T-cell (primary cell): ENCODE data around the gene SLC52A3. TPM values are rescaled to one million over a fixed set of nuclear protein-coding genes. Genes with fewer than 3 reads are reported as not detected.

Experiments
- ATAC-seq, 4 experiments: fragments of 200-7000 bp in 3 of 4; fragments of 150-1000 bp in 1 of 4; cut with Tn5 transposase; replicated peaks in 1 of 4; 1 replicate in 3 of 4; 2 replicates in 1 of 4; pipeline ENCODE4 v1.10.0; 2021; ENCODE audit warnings: moderate library complexity in 3 of 4, mild to moderate bottlenecking in 2 of 4, moderate number of reproducible peaks in 1 of 4
- CTCF ChIA-PET, 2 donors: fragments of 300-600 bp; sonication (Branson Sonifier 250); formaldehyde crosslinking; loops; one replicate each; lab custom pipeline; 2022; ENCODE audit warnings: antibody characterized with exemption in 2 of 2; lab: Charles Lee
- POLR2A ChIA-PET, 2 donors: fragments of 300-600 bp; sonication (Branson Sonifier 250); formaldehyde crosslinking; loops; one replicate each; lab custom pipeline; 2022; ENCODE audit warnings: antibody characterized with exemption in 2 of 2; lab: Charles Lee
- DNase-seq, 35 experiments: peaks; one replicate each; pipeline versions ENCODE4 v3.0.0 to v3.0.0-alpha.2; 2013 to 2023
- H3K27ac ChIP-seq: one replicate; pipeline ENCODE4 v1.5.1; 2013; ENCODE audit warnings: low read length
- H3K27me3 ChIP-seq, 2 experiments: replicated peaks in 1 of 2; 1 replicate in 1 of 2; 2 replicates in 1 of 2; pipeline versions ENCODE4 v1.6.1 to v1.7.0; 2013; ENCODE audit warnings: low read length in 1 of 2, mixed read lengths in 1 of 2; ENCODE audit not compliant: control insufficient read depth in 2 of 2, insufficient read depth in 2 of 2; ENCODE audit errors: extremely low read depth in 1 of 2
- H3K36me3 ChIP-seq, 2 donors: 1 replicate in 1 of 2; 2 replicates in 1 of 2; pipeline versions ENCODE4 v1.6.1 to v1.7.0; 2013; ENCODE audit warnings: low read length in 1 of 2; ENCODE audit not compliant: control insufficient read depth in 2 of 2, insufficient read depth in 1 of 2; ENCODE audit errors: extremely low read depth in 1 of 2
- H3K4me1 ChIP-seq, 2 experiments: 1 replicate in 1 of 2; 2 replicates in 1 of 2; pipeline versions ENCODE4 v1.6.1 to v1.7.0; 2013; ENCODE audit warnings: low read length in 2 of 2, mixed read lengths in 1 of 2; ENCODE audit not compliant: insufficient read depth in 2 of 2, control insufficient read depth in 1 of 2; ENCODE audit errors: extremely low read depth in 1 of 2
- H3K4me3 ChIP-seq, 2 donors: 1 replicate in 1 of 2; 2 replicates in 1 of 2; pipeline versions ENCODE4 v1.5.1 to v1.7.0; 2013; ENCODE audit warnings: mild to moderate bottlenecking in 2 of 2, low read length in 1 of 2, moderate library complexity in 1 of 2; ENCODE audit not compliant: control insufficient read depth in 1 of 2; ENCODE audit errors: extremely low read depth in 1 of 2
- H3K9me3 ChIP-seq: 2 replicates; pipeline ENCODE4 v1.7.0; 2013
- H3K27ac Mint-ChIP-seq, 2 donors: one replicate each; pipeline ENCODE4 v1.8.0; 2020 to 2021; ENCODE audit warnings: mild to moderate bottlenecking in 2 of 2, mixed read lengths in 2 of 2
- H3K27me3 Mint-ChIP-seq, 2 donors: one replicate each; pipeline ENCODE4 v1.8.0; 2021 to 2022; ENCODE audit warnings: mixed read lengths in 2 of 2
- H3K36me3 Mint-ChIP-seq: one replicate; pipeline ENCODE4 v1.8.0; 2021; ENCODE audit warnings: mixed read lengths
- H3K4me1 Mint-ChIP-seq, 3 donors: one replicate each; pipeline ENCODE4 v1.8.0; 2020 to 2022; ENCODE audit warnings: mixed read lengths in 3 of 3, mild to moderate bottlenecking in 1 of 3
- H3K4me3 Mint-ChIP-seq, 3 donors: one replicate each; pipeline ENCODE4 v1.8.0; 2020 to 2022; ENCODE audit warnings: mild to moderate bottlenecking in 3 of 3, mixed read lengths in 3 of 3, moderate library complexity in 3 of 3
- H3K9me3 Mint-ChIP-seq, 3 donors: one replicate each; pipeline ENCODE4 v1.8.0; 2020 to 2022; ENCODE audit warnings: mixed read lengths in 3 of 3
- WGBS: methylation state at CpG from one replicate; pipeline ENCODE4 v1.1.5; 2013; ENCODE audit warnings: missing lambda C conversion rate; ENCODE audit not compliant: insufficient coverage; 5-methylcytosine and 5-hydroxymethylcytosine counted together
- total RNA-seq, 35 experiments: library from RNA in 6 of 35; stranded (reverse) in 6 of 35; fragments of 120-200 nt in 1 of 35; gene quantifications; one replicate each; pipeline versions ENCODE4 v1.2.1 to v1.2.4 and lab custom pipeline; 2013 to 2026

The SLC52A3 gene
- total RNA-seq, 5 donors from 2014 or later (not counting 1 experiment from before 2014, with no cell fraction given), result not detected

DNA sequence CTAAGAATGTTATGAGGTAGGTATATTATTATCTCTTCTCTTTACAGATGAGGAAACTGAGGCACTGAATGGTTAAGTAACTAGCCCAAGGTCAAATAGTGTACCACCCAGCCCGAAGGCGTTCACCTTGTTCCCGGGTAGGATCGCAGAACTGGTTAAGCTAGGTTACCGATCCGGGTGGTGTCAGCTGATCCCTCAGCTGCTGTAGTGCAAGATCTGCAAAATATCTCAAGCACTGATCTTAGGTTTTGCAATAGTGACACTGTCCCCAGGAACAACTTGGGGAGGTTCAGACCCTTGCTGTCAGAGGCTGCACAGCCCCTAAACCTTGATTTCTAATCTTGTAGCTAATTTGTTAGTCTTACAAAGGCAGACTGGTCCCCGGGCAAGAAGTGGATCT lies 28.1 kb downstream of the SLC52A3 start:
- 91% methylated on average over 7 of the region's 7 CpGs for WGBS
- Histone ChIP-seq H3K4me1 (no peaks in the 10 kb centered on the region), H3K27ac (no peak overlapping the region), H3K9me3 (no peaks in the 10 kb centered on the region), H3K4me3 (no peak overlapping the region), H3K27me3 (peaks cover 2 to 27% of the 10 kb centered on the region in 2 experiments), H3K36me3 (no peaks in the 10 kb centered on the region)
- ATAC-seq, result no peak
- Mint-ChIP-seq H3K27me3 (peaks cover 22 to 25% of the 10 kb centered on the region in 2 donors), H3K4me3 (no peak overlapping the region), H3K4me1 (no peaks in the 10 kb centered on the region), H3K36me3 (no peaks in the 10 kb centered on the region), H3K9me3 (peaks cover 0 to 11% (median 5%) of the 10 kb centered on the region in 3 donors), H3K27ac (no peak overlapping the region)
- POLR2A ChIA-PET, result no interaction called here
- no peak for DNase-seq
- CTCF ChIA-PET, result no interaction called here

GRCh38 chr20:739736-740135 lies 28.6 kb downstream of the SLC52A3 start:
- H3K27ac Mint-ChIP-seq, result no peak overlapping the region
- Histone ChIP-seq H3K9me3 (no peaks in the 10 kb centered on the region), H3K27me3 (peaks cover 2 to 27% of the 10 kb centered on the region in 2 experiments), H3K27ac (no peak overlapping the region), H3K36me3 (no peaks in the 10 kb centered on the region), H3K4me3 (no peak overlapping the region), H3K4me1 (no peaks in the 10 kb centered on the region)
- no peak for DNase-seq
- H3K4me1 Mint-ChIP-seq, result no peaks in the 10 kb centered on the region
- H3K4me3 Mint-ChIP-seq, result no peak overlapping the region
- no peaks in the 10 kb centered on the region for H3K36me3 Mint-ChIP-seq
- H3K27me3 Mint-ChIP-seq, result peaks cover 22 to 26% of the 10 kb centered on the region in 2 donors
- ChIA-PET POLR2A (no interaction called here), CTCF (no interaction called here)
- no peak for ATAC-seq
- peaks cover 0 to 8% (median 3%) of the 10 kb centered on the region in 3 donors for H3K9me3 Mint-ChIP-seq
- WGBS, result 80% methylated on average over 2 of the region's 8 CpGs

GRCh38 chr20:733861-734260 lies 34.4 kb downstream of the SLC52A3 start:
- H3K9me3 Mint-ChIP-seq, result no peaks in the 10 kb centered on the region
- CTCF ChIA-PET, result no interaction called here

GRCh38 chr20:732727-733126 lies 35.6 kb downstream of the SLC52A3 start:
- ChIA-PET POLR2A (no interaction called here), CTCF (no interaction called here)
- no peak overlapping the region for H3K4me3 ChIP-seq
- no peaks in the 10 kb centered on the region for H3K9me3 Mint-ChIP-seq
- H3K27ac Mint-ChIP-seq, result no peak overlapping the region
- H3K36me3 ChIP-seq, result no peaks in the 10 kb centered on the region
- peaks cover 36 to 48% of the 10 kb centered on the region in 2 donors for H3K27me3 Mint-ChIP-seq
- H3K4me1 ChIP-seq, result peaks cover 0 to 5% of the 10 kb centered on the region in 2 experiments
- H3K4me3 Mint-ChIP-seq, result no peak overlapping the region
- WGBS, result 47% methylated on average over 3 of the region's 3 CpGs
- no peak for ATAC-seq
- no peaks in the 10 kb centered on the region for H3K9me3 ChIP-seq
- peaks cover 0 to 6% (median 4%) of the 10 kb centered on the region in 3 donors for H3K4me1 Mint-ChIP-seq
- no peak for DNase-seq
- no peaks in the 10 kb centered on the region for H3K36me3 Mint-ChIP-seq
- H3K27ac ChIP-seq, result no peak overlapping the region
- H3K27me3 ChIP-seq, result peaks cover 0 to 35% of the 10 kb centered on the region in 2 experiments

More at GRCh38 chr20:733861-734260, 34.4 kb downstream of the SLC52A3 start:
- H3K27me3 ChIP-seq, result peaks cover 0 to 27% of the 10 kb centered on the region in 2 experiments
- ATAC-seq (no peak), DNase-seq (no peak)
- 17% methylated on average over 1 of the region's 7 CpGs for WGBS
- Mint-ChIP-seq H3K36me3 (no peaks in the 10 kb centered on the region), H3K4me3 (no peak overlapping the region), H3K27me3 (peaks cover 35 to 43% of the 10 kb centered on the region in 2 donors), H3K4me1 (peaks cover 0 to 4% (median 0%) of the 10 kb centered on the region in 3 donors), H3K27ac (no peak overlapping the region)
- no peak overlapping the region for H3K27ac ChIP-seq
- H3K4me3 ChIP-seq, result no peak overlapping the region
- H3K9me3 ChIP-seq, result no peaks in the 10 kb centered on the region
- H3K36me3 ChIP-seq, result no peaks in the 10 kb centered on the region
- POLR2A ChIA-PET, result no interaction called here
- peaks cover 0 to under 1% of the 10 kb centered on the region in 2 experiments for H3K4me1 ChIP-seq

- no peaks in the 10 kb centered on the region for H3K9me3 ChIP-seq
- no peak overlapping the region for H3K27ac ChIP-seq
- no peak for DNase-seq
- H3K36me3 ChIP-seq, result no peaks in the 10 kb centered on the region
- no peak for ATAC-seq
- H3K4me1 ChIP-seq, result peaks cover 0 to 5% of the 10 kb centered on the region in 2 experiments
- Mint-ChIP-seq H3K27me3 (peaks cover 39 to 51% of the 10 kb centered on the region in 2 donors), H3K36me3 (no peaks in the 10 kb centered on the region), H3K4me3 (no peak overlapping the region), H3K27ac (no peak overlapping the region), H3K4me1 (peaks cover 0 to 6% (median 4%) of the 10 kb centered on the region in 3 donors), H3K9me3 (no peaks in the 10 kb centered on the region)
- no peak overlapping the region for H3K4me3 ChIP-seq
- CTCF ChIA-PET, result no interaction called here
- WGBS, result 89% methylated on average over 5 of the region's 8 CpGs
- POLR2A ChIA-PET, result no interaction called here
- peaks cover 0 to 36% of the 10 kb centered on the region in 2 experiments for H3K27me3 ChIP-seq
Observed at GRCh38 chr20:731891-732560, 36.3 kb downstream of the SLC52A3 start.

GRCh38 chr20:730005-730404 lies 38.3 kb downstream of the SLC52A3 start:
- ChIA-PET POLR2A (no interaction called here), CTCF (no interaction called here)
- ATAC-seq, result no peak
- H3K27me3 ChIP-seq, result peaks cover 0 to 51% of the 10 kb centered on the region in 2 experiments
- WGBS, result no CpG with 5 or more reads among the region's 3 CpGs
- no peak overlapping the region for H3K4me3 Mint-ChIP-seq
- no peaks in the 10 kb centered on the region for H3K36me3 Mint-ChIP-seq
- H3K9me3 Mint-ChIP-seq, result no peaks in the 10 kb centered on the region
- H3K27ac ChIP-seq, result no peak overlapping the region
- peaks cover 0 to 6% (median 4%) of the 10 kb centered on the region in 3 donors for H3K4me1 Mint-ChIP-seq
- H3K27me3 Mint-ChIP-seq, result peaks cover 48 to 67% of the 10 kb centered on the region in 2 donors
- no peak overlapping the region for H3K27ac Mint-ChIP-seq
- no peak for DNase-seq
- H3K4me1 ChIP-seq, result peaks cover 0 to 5% of the 10 kb centered on the region in 2 experiments
- no peak overlapping the region for H3K4me3 ChIP-seq
- no peaks in the 10 kb centered on the region for H3K36me3 ChIP-seq
- H3K9me3 ChIP-seq, result no peaks in the 10 kb centered on the region
